H9 (cell line): ENCODE data around the gene CSTPP1. TPM values are rescaled to one million over a fixed set of nuclear protein-coding genes. Genes with fewer than 3 reads are reported as not detected.

Experiments used
- DNase-seq: peaks from one replicate; pipeline ENCODE4 v3.0.0-alpha.2; 2017
- H2AFZ ChIP-seq: one replicate; pipeline ENCODE4 v1.6.1; 2013; ENCODE audit warnings: mild to moderate bottlenecking, low read length, control low read depth, moderate library complexity
- H2AK5ac ChIP-seq: 2 replicates; pipeline ENCODE4 v1.6.1; 2013; ENCODE audit warnings: low read length, control low read depth, mixed read lengths; ENCODE audit not compliant: insufficient read length
- H2BK120ac ChIP-seq: one replicate; pipeline ENCODE4 v1.6.1; 2013; ENCODE audit warnings: low read depth, mild to moderate bottlenecking, low read length, control low read depth, inconsistent platforms; ENCODE audit not compliant: poor library complexity, severe bottlenecking
- H2BK12ac ChIP-seq: 2 replicates; pipeline ENCODE4 v1.6.1; 2013; ENCODE audit warnings: low read length, control low read depth, mixed read lengths, low read depth; ENCODE audit not compliant: insufficient read length
- H2BK15ac ChIP-seq: 2 replicates; pipeline ENCODE4 v1.6.1; 2013; ENCODE audit warnings: low read depth, low read length, control low read depth
- H2BK20ac ChIP-seq: one replicate; pipeline ENCODE4 v1.6.1; 2013; ENCODE audit warnings: low read depth, mild to moderate bottlenecking, low read length, control low read depth, inconsistent platforms; ENCODE audit not compliant: poor library complexity, severe bottlenecking
- H2BK5ac ChIP-seq: 2 replicates; pipeline ENCODE4 v1.6.1; 2013; ENCODE audit warnings: low read length, control low read depth, mixed read lengths; ENCODE audit not compliant: insufficient read length
- H3K14ac ChIP-seq: 2 replicates; pipeline ENCODE4 v1.6.1; 2013; ENCODE audit warnings: low read length, control low read depth; ENCODE audit not compliant: insufficient read depth
- H3K18ac ChIP-seq: 2 replicates; pipeline ENCODE4 v1.6.1; 2013; ENCODE audit warnings: low read depth, mild to moderate bottlenecking, mixed read lengths, low read length, control low read depth; ENCODE audit not compliant: insufficient read length
- H3K23ac ChIP-seq: 2 replicates; pipeline ENCODE4 v1.6.1; 2013; ENCODE audit warnings: low read length, control low read depth, mixed read lengths, low read depth; ENCODE audit not compliant: insufficient read length
- H3K23me2 ChIP-seq: 2 replicates; pipeline ENCODE4 v1.6.1; 2013; ENCODE audit warnings: low read depth, mild to moderate bottlenecking, mixed read lengths, low read length, control low read depth; ENCODE audit not compliant: insufficient read length, poor library complexity, severe bottlenecking
- H3K27ac ChIP-seq: 2 replicates; pipeline ENCODE4 v1.5.1; 2013; ENCODE audit warnings: low read length, control low read depth, mixed read lengths, low read depth; ENCODE audit not compliant: insufficient read length
- H3K27me3 ChIP-seq: 2 replicates; pipeline ENCODE4 v1.6.1; 2013; ENCODE audit warnings: low read length, control low read depth, inconsistent platforms; ENCODE audit not compliant: insufficient read depth
- H3K4ac ChIP-seq: 2 replicates; pipeline ENCODE4 v1.6.1; 2013; ENCODE audit warnings: low read depth, mild to moderate bottlenecking, control low read depth, inconsistent platforms, low read length, moderate library complexity
- H3K4me1 ChIP-seq: 2 replicates; pipeline ENCODE4 v1.6.1; 2013; ENCODE audit warnings: low read length, control low read depth, inconsistent platforms; ENCODE audit not compliant: insufficient read depth
- H3K4me2 ChIP-seq: 2 replicates; pipeline ENCODE4 v1.6.1; 2013; ENCODE audit warnings: low read length, control low read depth, mixed read lengths; ENCODE audit not compliant: insufficient read length, insufficient read depth
- H3K56ac ChIP-seq: 2 replicates; pipeline ENCODE4 v1.6.1; 2013; ENCODE audit warnings: low read depth, mild to moderate bottlenecking, mixed read lengths, low read length, control low read depth; ENCODE audit not compliant: insufficient read length
- H3K79me1 ChIP-seq: 2 replicates; pipeline ENCODE4 v1.6.1; 2013; ENCODE audit warnings: low read depth, mild to moderate bottlenecking, moderate library complexity, low read length, control low read depth, inconsistent platforms; ENCODE audit not compliant: insufficient read depth, poor library complexity, severe bottlenecking
- H3K79me2 ChIP-seq: 2 replicates; pipeline ENCODE4 v1.6.1; 2013; ENCODE audit warnings: low read length, control low read depth, inconsistent platforms; ENCODE audit not compliant: insufficient read depth
- H3K9ac ChIP-seq: 2 replicates; pipeline ENCODE4 v1.6.1; 2013; ENCODE audit warnings: low read length, control low read depth, mixed read lengths; ENCODE audit not compliant: insufficient read length; ENCODE audit errors: extremely low read depth
- H3K9me3 ChIP-seq: one replicate; pipeline ENCODE4 v1.6.1; 2013; ENCODE audit warnings: low read depth, low read length, inconsistent platforms; ENCODE audit not compliant: control insufficient read depth
- H3T11ph ChIP-seq: one replicate; pipeline ENCODE4 v1.6.1; 2013; ENCODE audit warnings: mild to moderate bottlenecking, low read length, control low read depth, inconsistent platforms
- H4K20me1 ChIP-seq: one replicate; pipeline ENCODE4 v1.6.1; 2013; ENCODE audit not compliant: control insufficient read depth, insufficient read length, insufficient read depth
- H4K5ac ChIP-seq: 2 replicates; pipeline ENCODE4 v1.6.1; 2013; ENCODE audit warnings: low read depth, mild to moderate bottlenecking, mixed read lengths, low read length, control low read depth; ENCODE audit not compliant: insufficient read length
- H4K8ac ChIP-seq: replicated peaks from 2 replicates; pipeline ENCODE4 v1.6.1; 2013; ENCODE audit warnings: low read length, control low read depth, mixed read lengths, low read depth; ENCODE audit not compliant: insufficient read length
- H4K91ac ChIP-seq: 2 replicates; pipeline ENCODE4 v1.6.1; 2013; ENCODE audit warnings: low read depth, mild to moderate bottlenecking, moderate library complexity, mixed read lengths, low read length, control low read depth; ENCODE audit not compliant: insufficient read length
- H3K27ac Mint-ChIP-seq, 3 experiments: 2 replicates in 2 of 3; 3 replicates in 1 of 3; pipeline ENCODE4 v1.8.0; 2020 to 2021; ENCODE audit warnings: mixed read lengths in 3 of 3, mild to moderate bottlenecking in 1 of 3, moderate library complexity in 1 of 3
- H3K27me3 Mint-ChIP-seq: 2 replicates; pipeline ENCODE4 v1.8.0; 2021; ENCODE audit warnings: low read depth, mild to moderate bottlenecking, moderate library complexity, mixed read lengths
- H3K36me3 Mint-ChIP-seq, 3 experiments: 2 replicates in 2 of 3; 3 replicates in 1 of 3; pipeline ENCODE4 v1.8.0; 2020 to 2021; ENCODE audit warnings: low read depth in 3 of 3, mixed read lengths in 3 of 3; ENCODE audit not compliant: insufficient read depth in 1 of 3
- H3K4me1 Mint-ChIP-seq, 2 experiments: 2 replicates each; pipeline ENCODE4 v1.8.0; 2020; ENCODE audit warnings: mixed read lengths in 2 of 2
- H3K4me3 Mint-ChIP-seq, 2 experiments: 2 replicates in 1 of 2; 3 replicates in 1 of 2; pipeline ENCODE4 v1.8.0; 2020 to 2021; ENCODE audit warnings: mild to moderate bottlenecking in 2 of 2, mixed read lengths in 2 of 2, moderate library complexity in 1 of 2
- H3K9me3 Mint-ChIP-seq, 2 experiments: 2 replicates in 1 of 2; 3 replicates in 1 of 2; pipeline ENCODE4 v1.8.0; 2020; ENCODE audit warnings: mild to moderate bottlenecking in 2 of 2, mixed read lengths in 2 of 2, moderate library complexity in 1 of 2
- WGBS: extraction: QIAGEN DNeasy Blood & Tissue Kit; methylation state at CpG from one replicate; pipeline ENCODE4 v1.1.7; 2013; ENCODE audit warnings: missing lambda C conversion rate, low lambda C conversion rate, mixed read lengths; ENCODE audit not compliant: insufficient read length; ENCODE audit errors: extremely low coverage; 5-methylcytosine and 5-hydroxymethylcytosine counted together
- total RNA-seq: library from RNA; stranded (reverse); gene quantifications from 2 replicates; pipeline ENCODE4 v1.2.1, GENCODE V29; 2021
- TF ChIP-seq, protein P1 (sequence below): fragments of 200-600 bp; sonication (generic); conservative IDR thresholded peaks from 3 replicates; pipeline ENCODE4 v1.8.0; 2021; ENCODE audit warnings: antibody characterized with exemption, mild to moderate bottlenecking

Gene CSTPP1
- total RNA-seq, 1 experiment from 2014 or later: 21.2 TPM

DNA sequence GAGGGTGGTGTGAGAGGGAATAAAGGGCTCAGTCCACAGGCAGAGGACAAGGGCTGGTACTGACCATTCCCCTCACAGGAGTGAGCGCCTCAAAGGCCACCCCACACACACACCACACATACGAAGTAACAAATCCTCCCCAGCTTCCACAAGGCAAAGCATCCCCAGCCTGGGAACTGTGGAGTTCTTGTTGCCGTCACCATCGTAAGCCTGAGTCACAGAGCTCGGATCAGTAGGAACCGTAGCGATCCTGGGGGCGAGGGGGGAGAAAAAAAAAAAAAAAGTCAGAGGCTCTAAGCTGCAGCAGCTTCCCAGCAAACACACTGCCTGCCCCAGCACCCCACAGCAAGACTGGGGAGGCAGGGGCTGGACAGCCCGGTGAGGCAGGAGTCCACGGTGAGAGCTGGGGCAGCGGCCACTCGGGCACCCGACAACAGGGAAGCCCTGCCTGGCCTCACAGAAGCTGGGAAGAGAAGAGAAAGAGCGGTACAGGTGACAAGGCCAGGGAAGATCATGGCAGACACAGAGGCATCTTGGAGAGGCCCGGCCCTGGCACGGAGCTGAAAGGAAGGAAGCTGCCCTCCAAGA lies 228.8 kb downstream of the CSTPP1 start:
- Histone ChIP-seq H4K20me1 (no peaks in the 10 kb centered on the region), H3K14ac (no peak overlapping the region), H4K91ac (no peak overlapping the region), H2BK120ac (no peak overlapping the region), H3K9me3 (no peaks in the 10 kb centered on the region), H3K23me2 (no peaks in the 10 kb centered on the region), H4K8ac (no peak overlapping the region), H3K18ac (no peak overlapping the region), H3K23ac (no peak overlapping the region), H3K4ac (no peak overlapping the region), H3K79me2 (no peaks in the 10 kb centered on the region), H3K27me3 (no peaks in the 10 kb centered on the region), H3K4me1 (no peaks in the 10 kb centered on the region), H3T11ph (no peak overlapping the region), H2BK12ac (no peak overlapping the region), H2AFZ (no peak overlapping the region), H2AK5ac (no peak overlapping the region), H3K9ac (no peak overlapping the region), H2BK15ac (no peak overlapping the region), H2BK5ac (no peak overlapping the region), H3K4me2 (no peak overlapping the region), H3K27ac (no peak overlapping the region), H3K56ac (no peak overlapping the region), H3K79me1 (no peaks in the 10 kb centered on the region), H2BK20ac (no peak overlapping the region), H4K5ac (no peak overlapping the region)
- Mint-ChIP-seq H3K4me1 (no peaks in the 10 kb centered on the region), H3K36me3 (peaks cover 17 to 61% (median 49%) of the 10 kb centered on the region in 3 experiments), H3K27ac (peak overlapping the region in 1 of 3 experiments; percentile 63; a peak in 1 of 7 replicates), H3K9me3 (no peaks in the 10 kb centered on the region), H3K27me3 (no peaks in the 10 kb centered on the region), H3K4me3 (no peak overlapping the region)
- WGBS: no CpG with 5 or more reads among the region's 16 CpGs
- TF ChIP-seq, protein P1, sequence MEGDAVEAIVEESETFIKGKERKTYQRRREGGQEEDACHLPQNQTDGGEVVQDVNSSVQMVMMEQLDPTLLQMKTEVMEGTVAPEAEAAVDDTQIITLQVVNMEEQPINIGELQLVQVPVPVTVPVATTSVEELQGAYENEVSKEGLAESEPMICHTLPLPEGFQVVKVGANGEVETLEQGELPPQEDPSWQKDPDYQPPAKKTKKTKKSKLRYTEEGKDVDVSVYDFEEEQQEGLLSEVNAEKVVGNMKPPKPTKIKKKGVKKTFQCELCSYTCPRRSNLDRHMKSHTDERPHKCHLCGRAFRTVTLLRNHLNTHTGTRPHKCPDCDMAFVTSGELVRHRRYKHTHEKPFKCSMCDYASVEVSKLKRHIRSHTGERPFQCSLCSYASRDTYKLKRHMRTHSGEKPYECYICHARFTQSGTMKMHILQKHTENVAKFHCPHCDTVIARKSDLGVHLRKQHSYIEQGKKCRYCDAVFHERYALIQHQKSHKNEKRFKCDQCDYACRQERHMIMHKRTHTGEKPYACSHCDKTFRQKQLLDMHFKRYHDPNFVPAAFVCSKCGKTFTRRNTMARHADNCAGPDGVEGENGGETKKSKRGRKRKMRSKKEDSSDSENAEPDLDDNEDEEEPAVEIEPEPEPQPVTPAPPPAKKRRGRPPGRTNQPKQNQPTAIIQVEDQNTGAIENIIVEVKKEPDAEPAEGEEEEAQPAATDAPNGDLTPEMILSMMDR: no peak
- DNase-seq: no peak
